ENCODE measurements around the gene SHOC2. TPM values are rescaled to one million over a fixed set of nuclear protein-coding genes. Genes with fewer than 3 reads are reported as not detected.

SHOC2 gene
- total and polyA plus RNA-seq, 9 of the 15 experiments (the other 6 are each of a cell fraction or from before 2014, with no cell fraction given) = 9.2 to 17.5 (median 14.9) TPM

DNA sequence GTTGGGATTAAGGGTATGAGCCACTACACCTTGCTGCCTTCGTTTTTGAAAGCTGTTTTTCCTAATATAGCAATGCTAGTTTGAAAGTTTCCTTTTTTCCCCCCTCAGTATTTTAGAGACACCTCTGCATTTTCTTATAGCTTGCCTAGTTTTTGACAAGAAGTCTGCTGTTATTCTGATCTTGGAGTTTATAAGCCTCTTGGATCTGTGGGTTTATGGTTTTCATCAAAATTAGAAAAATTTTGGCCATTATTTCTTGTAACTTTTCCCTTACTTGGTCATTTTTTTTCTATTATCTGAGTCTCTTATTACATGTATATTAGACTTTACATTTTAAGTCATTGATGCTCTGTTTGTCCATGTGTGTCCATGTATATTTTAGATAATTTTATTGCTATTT is 57.2 kb downstream of the SHOC2 start:
- BruUV-seq (replicated peaks) = no TSS peak
- Histone ChIP-seq H3K4me2 (ENCODE audit: insufficient read depth, low read length) (no peak overlapping the region), H2AFZ (ENCODE audit: low read depth, low read length) (no peak overlapping the region), H4K20me1 (replicated peaks; ENCODE audit: control insufficient read depth, insufficient read depth, low read length) (no peaks in the 10 kb centered on the region), H3K79me2 (ENCODE audit: control insufficient read depth, insufficient read depth, low read length) (peaks cover 32% of the 10 kb centered on the region), H3K9me3 (replicated peaks; ENCODE audit: control insufficient read depth, insufficient read depth, low read depth, low read length) (no peaks in the 10 kb centered on the region), H3K9me1 (ENCODE audit: control insufficient read depth, insufficient read depth, low read length) (no peaks in the 10 kb centered on the region), H3K36me3 (ENCODE audit: control insufficient read depth, insufficient read depth, low read length) (no peaks in the 10 kb centered on the region), H3K4me3 (no peak overlapping the region), H3K4me1 (replicated peaks in 1 of 2; ENCODE audit: control insufficient read depth in 2 of 2, insufficient read depth in 2 of 2, low read length in 2 of 2) (no peaks in the 10 kb centered on the region; a peak in 1 of 5 replicates), H3K9ac (ENCODE audit: insufficient read depth in 1 of 2, low read depth in 2 of 2, low read length in 2 of 2) (no peak overlapping the region), H3K27ac (ENCODE audit: extremely low read depth, low read depth, low read length) (no peak overlapping the region), H3K27me3 (ENCODE audit: control insufficient read depth in 2 of 2, insufficient read depth in 2 of 2, low read length in 2 of 2) (no peaks in the 10 kb centered on the region)
- ChIA-PET CTCF (ENCODE audit: low intra/inter-chr PET ratio) (no interaction called here), POLR2A (interaction anchor here (0.5 to 1.8 kb wide), 2 partner anchors 57 to 969 kb away, joined by 4 read pairs; partner anchors contain the start of genes BBIP1 and SHOC2)
- in situ Hi-C loops (cut with MboI) = no loop called here
- no peak for DNase-seq (ENCODE audit: extremely low read depth in 1 of 4, low spot score in 3 of 4)
- ATAC-seq = no peak
- TF ChIP-seq CBX5 (IDR thresholded peaks at IDR 0.05; ENCODE audit: borderline replicate concordance, low read depth) (no peak), MAFF (IDR thresholded peaks at IDR 0.05; ENCODE audit: low read length) (no peak), U2AF2 (optimal IDR thresholded peaks at IDR 0.05; ENCODE audit: low read depth, low read length) (no peak), ETV5 (CRISPR knock-in tag; IDR thresholded peaks at IDR 0.05; ENCODE audit: low read depth) (no peak), NEUROD1 (IDR thresholded peaks at IDR 0.05; ENCODE audit: borderline replicate concordance, low read depth, low read length, partially characterized antibody) (no peak), ZNF24 (IDR thresholded peaks at IDR 0.05) (no peak), BCOR (IDR thresholded peaks at IDR 0.05) (no peak), SRSF1 (IDR thresholded peaks at IDR 0.05; ENCODE audit: low read depth, low read length) (no peak), KLF10 (CRISPR knock-in tag; IDR thresholded peaks at IDR 0.05) (no peak), TAF9B (IDR thresholded peaks at IDR 0.05; ENCODE audit: partially characterized antibody) (no peak)
- TF ChIP-seq, protein P1, sequence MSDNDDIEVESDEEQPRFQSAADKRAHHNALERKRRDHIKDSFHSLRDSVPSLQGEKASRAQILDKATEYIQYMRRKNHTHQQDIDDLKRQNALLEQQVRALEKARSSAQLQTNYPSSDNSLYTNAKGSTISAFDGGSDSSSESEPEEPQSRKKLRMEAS (CRISPR knock-in tag; IDR thresholded peaks at IDR 0.05) = no peak
- TF ChIP-seq, protein P2, sequence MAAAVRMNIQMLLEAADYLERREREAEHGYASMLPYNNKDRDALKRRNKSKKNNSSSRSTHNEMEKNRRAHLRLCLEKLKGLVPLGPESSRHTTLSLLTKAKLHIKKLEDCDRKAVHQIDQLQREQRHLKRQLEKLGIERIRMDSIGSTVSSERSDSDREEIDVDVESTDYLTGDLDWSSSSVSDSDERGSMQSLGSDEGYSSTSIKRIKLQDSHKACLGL (CRISPR knock-in tag; IDR thresholded peaks at IDR 0.05; ENCODE audit: borderline replicate concordance, poor library complexity, severe bottlenecking) = no peak
- TF ChIP-seq, protein P3, sequence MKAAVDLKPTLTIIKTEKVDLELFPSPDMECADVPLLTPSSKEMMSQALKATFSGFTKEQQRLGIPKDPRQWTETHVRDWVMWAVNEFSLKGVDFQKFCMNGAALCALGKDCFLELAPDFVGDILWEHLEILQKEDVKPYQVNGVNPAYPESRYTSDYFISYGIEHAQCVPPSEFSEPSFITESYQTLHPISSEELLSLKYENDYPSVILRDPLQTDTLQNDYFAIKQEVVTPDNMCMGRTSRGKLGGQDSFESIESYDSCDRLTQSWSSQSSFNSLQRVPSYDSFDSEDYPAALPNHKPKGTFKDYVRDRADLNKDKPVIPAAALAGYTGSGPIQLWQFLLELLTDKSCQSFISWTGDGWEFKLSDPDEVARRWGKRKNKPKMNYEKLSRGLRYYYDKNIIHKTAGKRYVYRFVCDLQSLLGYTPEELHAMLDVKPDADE (conservative IDR thresholded peaks at IDR 0.05; ENCODE audit: control insufficient read depth, low read depth, low read length) = no peak
- intact Hi-C loops (cut with micrococcal nuclease) = no loop called here
- WGBS (ENCODE audit: insufficient coverage, low coverage, missing lambda C conversion rate) = 17% methylated on average over 1 of the region's 1 CpG
- FAIRE-seq = no peak

All from K562 (cell line).